IMR-90 (cell line): ENCODE results near the gene MLIP. TPM values are rescaled to one million over a fixed set of nuclear protein-coding genes. Genes with fewer than 3 reads are reported as not detected.
"Not testable (repeated sequence)": the region's sequence is repeated elsewhere in the genome, so short reads cannot be mapped to it uniquely, and the experiment has no call there.

Experiments used
- ATAC-seq: fragments of 200-7000 bp; cut with Tn5 transposase; 2 replicates; pipeline ENCODE4 v1.9.1; 2020; ENCODE audit warnings: low read depth, mild to moderate bottlenecking, moderate library complexity
- BruUV-seq: library from RNA; stranded (reverse); fragments of 400-500 nt; replicated peaks from 2 replicates; lab custom pipeline; 2021; lab: Mats Ljungman, UMichigan
- CTCF ChIA-PET: fragments of 300-600 bp; formaldehyde crosslinking; extraction: SDS; loops from one replicate; lab custom pipeline; 2021; ENCODE audit warnings: antibody characterized with exemption; lab: Yijun Ruan, JAX
- POLR2A ChIA-PET: fragments of 300-600 bp; sonication (Branson Sonifier 250); formaldehyde crosslinking; loops from one replicate; lab custom pipeline; 2022; ENCODE audit warnings: antibody characterized with exemption; ENCODE audit not compliant: unreplicated experiment; lab: Charles Lee
- DNase-seq: peaks from one replicate; pipeline ENCODE4 v3.0.0; 2013
- H2AFZ ChIP-seq: replicated peaks from 2 replicates; pipeline ENCODE3; 2013; ENCODE audit warnings: low read length, mild to moderate bottlenecking; ENCODE audit not compliant: poor library complexity
- H2AK5ac ChIP-seq: 2 replicates; pipeline ENCODE4 v1.6.1; 2013; ENCODE audit warnings: low read depth, low read length, inconsistent platforms
- H2AK9ac ChIP-seq: replicated peaks from 2 replicates; pipeline ENCODE3; 2013; ENCODE audit warnings: mild to moderate bottlenecking, low read depth, low read length, moderate library complexity; ENCODE audit not compliant: poor library complexity
- H2BK120ac ChIP-seq: 2 replicates; pipeline ENCODE4 v1.6.1; 2013; ENCODE audit warnings: low read depth, low read length, inconsistent platforms
- H2BK15ac ChIP-seq: 3 replicates; pipeline ENCODE4 v1.6.1; 2013; ENCODE audit warnings: low read depth, low read length, inconsistent platforms
- H2BK20ac ChIP-seq: 2 replicates; pipeline ENCODE4 v1.6.1; 2013; ENCODE audit warnings: low read depth, mild to moderate bottlenecking, inconsistent platforms, low read length, moderate library complexity
- H2BK5ac ChIP-seq: 2 replicates; pipeline ENCODE4 v1.6.1; 2013; ENCODE audit warnings: mild to moderate bottlenecking, low read depth, low read length, inconsistent platforms; ENCODE audit not compliant: poor library complexity, severe bottlenecking
- H3K14ac ChIP-seq: replicated peaks from 2 replicates; pipeline ENCODE4 v1.6.1; 2013; ENCODE audit warnings: low read depth, low read length, inconsistent platforms
- H3K18ac ChIP-seq: 2 replicates; pipeline ENCODE4 v1.6.1; 2013; ENCODE audit warnings: low read depth, low read length, control low read depth
- H3K23ac ChIP-seq: 2 replicates; pipeline ENCODE4 v1.6.1; 2013; ENCODE audit warnings: low read depth, low read length, inconsistent platforms
- H3K27ac ChIP-seq: 2 replicates; pipeline ENCODE4 v1.5.1; 2013; ENCODE audit warnings: mild to moderate bottlenecking, control low read depth, low read length; ENCODE audit not compliant: insufficient read depth
- H3K27me3 ChIP-seq: 2 replicates; pipeline ENCODE4 v1.6.1; 2013; ENCODE audit warnings: low read length; ENCODE audit not compliant: control insufficient read depth, insufficient read depth
- H3K36me3 ChIP-seq: 2 replicates; pipeline ENCODE4 v1.6.1; 2013; ENCODE audit warnings: low read length, mixed read lengths; ENCODE audit not compliant: control insufficient read depth, insufficient read depth
- H3K4ac ChIP-seq: 2 replicates; pipeline ENCODE4 v1.6.1; 2013; ENCODE audit warnings: low read depth, low read length, inconsistent platforms
- H3K4me1 ChIP-seq: 2 replicates; pipeline ENCODE4 v1.6.1; 2013; ENCODE audit warnings: low read length, mixed read lengths; ENCODE audit not compliant: control insufficient read depth, insufficient read depth
- H3K4me2 ChIP-seq: 2 replicates; pipeline ENCODE4 v1.6.1; 2013; ENCODE audit warnings: low read depth, mild to moderate bottlenecking, control low read depth, low read length, moderate library complexity
- H3K4me3 ChIP-seq: 2 replicates; pipeline ENCODE4 v1.5.1; 2013; ENCODE audit warnings: low read depth, mild to moderate bottlenecking, control low read depth, low read length, moderate library complexity; ENCODE audit not compliant: insufficient read depth
- H3K56ac ChIP-seq: 2 replicates; pipeline ENCODE4 v1.6.1; 2013; ENCODE audit warnings: low read length, inconsistent platforms; ENCODE audit not compliant: insufficient read depth; ENCODE audit errors: extremely low read depth
- H3K79me1 ChIP-seq, 2 experiments: 2 replicates each; pipeline ENCODE4 v1.6.1; 2013; ENCODE audit warnings: low read length in 2 of 2, inconsistent platforms in 1 of 2, low read depth in 1 of 2
- H3K9ac ChIP-seq: 2 replicates; pipeline ENCODE4 v1.6.1; 2013; ENCODE audit warnings: low read depth, low read length, control low read depth
- H3K9me1 ChIP-seq: 2 replicates; pipeline ENCODE4 v1.6.1; 2013; ENCODE audit warnings: low read length, inconsistent platforms; ENCODE audit not compliant: insufficient read depth
- H3K9me3 ChIP-seq: 2 replicates; pipeline ENCODE4 v1.6.1; 2013; ENCODE audit warnings: low read length; ENCODE audit not compliant: control insufficient read depth, insufficient read depth
- H4K20me1 ChIP-seq: 2 replicates; pipeline ENCODE4 v1.6.1; 2013; ENCODE audit warnings: low read length, inconsistent platforms; ENCODE audit not compliant: insufficient read depth
- H4K5ac ChIP-seq: 2 replicates; pipeline ENCODE4 v1.6.1; 2013; ENCODE audit warnings: mild to moderate bottlenecking, low read depth, low read length, control low read depth
- H4K8ac ChIP-seq, 2 experiments: 2 replicates each; pipeline ENCODE4 v1.6.1; 2013; ENCODE audit warnings: low read depth in 2 of 2, low read length in 2 of 2, control low read depth in 1 of 2, inconsistent platforms in 1 of 2
- H4K91ac ChIP-seq: 2 replicates; pipeline ENCODE4 v1.6.1; 2013; ENCODE audit warnings: low read depth, low read length, inconsistent platforms; ENCODE audit not compliant: insufficient read depth
- BHLHE40 ChIP-seq: fragments of 150-350 bp; IDR thresholded peaks from 2 replicates; pipeline ENCODE4 v1.6.1; 2016; ENCODE audit warnings: mild to moderate bottlenecking, low read depth, low read length
- NFE2L2 ChIP-seq: fragments of 150-350 bp; IDR thresholded peaks from 2 replicates; pipeline ENCODE4 v1.6.1; 2016; ENCODE audit warnings: low read depth, mild to moderate bottlenecking, low read length
- POLR2A ChIP-seq: IDR thresholded peaks from 2 replicates; pipeline ENCODE4 v1.6.1; 2012; ENCODE audit warnings: mild to moderate bottlenecking, low read depth, low read length
- RAD21 ChIP-seq: IDR thresholded peaks from 2 replicates; pipeline ENCODE4 v1.6.1; 2012; ENCODE audit warnings: low read length, improper control_type of control experiment
- RCOR1 ChIP-seq: IDR thresholded peaks from 2 replicates; pipeline ENCODE4 v1.6.1; 2012; ENCODE audit warnings: mild to moderate bottlenecking, low read length, improper control_type of control experiment; ENCODE audit not compliant: insufficient replicate concordance
- WGBS, 2 experiments: methylation state at CpG; one replicate each; pipeline versions ENCODE4 v1.1.5 to v1.1.7; 2013; ENCODE audit warnings: missing lambda C conversion rate in 2 of 2; ENCODE audit not compliant: insufficient read length in 1 of 2; ENCODE audit errors: extremely low coverage in 2 of 2; 5-methylcytosine and 5-hydroxymethylcytosine counted together
- dilution Hi-C: fragments of 300-500 bp; cut with HindIII; formaldehyde crosslinking; loops from one replicate; pipeline ENCODE4 v1.14.3; 2018; ENCODE audit warnings: low sequenced_read_pairs; ENCODE audit not compliant: unreplicated experiment
- in situ Hi-C: fragments of 300-500 bp; cut with MboI; formaldehyde crosslinking; loops from 3 replicates; pipeline ENCODE4 v1.14.3; 2019; ENCODE audit warnings: low sequenced_read_pairs, inconsistent platforms, mixed read lengths
- intact Hi-C: fragments of 100-400 bp; cut with micrococcal nuclease; formaldehyde crosslinking; loops from 2 replicates; pipeline ENCODE4 v1.10.0; 2022
- polyA plus RNA-seq, 3 experiments: library from polyadenylated mRNA; depleted of rRNA; stranded (reverse); fragments of >200 nt; gene quantifications; 2 replicates each; pipeline ENCODE4 v1.2.3, GENCODE V29; 2012; ENCODE audit warnings: low replicate concordance in 1 of 3
- total RNA-seq: library from RNA; depleted of rRNA; stranded (reverse); fragments of >200 nt; gene quantifications from 2 replicates; pipeline ENCODE4 v1.2.3, GENCODE V29; 2012

The MLIP gene
- total and polyA plus RNA-seq, 2 of the 4 experiments (the other 2 are of a cell fraction) = not detected

GRCh38 chr6:54248994-54249393 lies 137.8 kb downstream of the MLIP start:
- dilution Hi-C loops = no loop called here
- in situ Hi-C loops = no loop called here
- Histone ChIP-seq H3K4me2 (no peak overlapping the region), H3K14ac (no peak overlapping the region), H3K79me1 (no peaks in the 10 kb centered on the region), H3K23ac (no peak overlapping the region), H2BK20ac (no peak overlapping the region), H4K5ac (no peak overlapping the region), H3K9me3 (no peaks in the 10 kb centered on the region), H3K9me1 (no peaks in the 10 kb centered on the region), H2AK5ac (no peak overlapping the region), H2BK5ac (no peak overlapping the region), H2AFZ (no peak overlapping the region), H2AK9ac (no peak overlapping the region), H4K8ac (no peak overlapping the region), H4K20me1 (no peaks in the 10 kb centered on the region), H3K27me3 (no peaks in the 10 kb centered on the region), H4K91ac (no peak overlapping the region), H3K36me3 (no peaks in the 10 kb centered on the region), H3K4me3 (no peak overlapping the region), H3K56ac (no peak overlapping the region), H2BK15ac (no peak overlapping the region), H3K4ac (no peak overlapping the region), H3K4me1 (no peaks in the 10 kb centered on the region), H3K27ac (no peak overlapping the region), H3K9ac (no peak overlapping the region), H2BK120ac (no peak overlapping the region), H3K18ac (no peak overlapping the region)
- BruUV-seq = no TSS peak
- no CpG with 5 or more reads among the region's 1 CpG for WGBS, 2 experiments
- no peak for ATAC-seq
- POLR2A ChIA-PET = no interaction called here
- TF ChIP-seq NFE2L2 (no peak), RAD21 (no peak), BHLHE40 (no peak), POLR2A (no peak), RCOR1 (no peak)
- intact Hi-C loops = no loop called here
- CTCF ChIA-PET = interaction anchor here (1.2 kb wide), 1 partner anchor 263 kb away, joined by 3 read pairs; no protein-coding TSS in a partner anchor
- no peak for DNase-seq

DNA sequence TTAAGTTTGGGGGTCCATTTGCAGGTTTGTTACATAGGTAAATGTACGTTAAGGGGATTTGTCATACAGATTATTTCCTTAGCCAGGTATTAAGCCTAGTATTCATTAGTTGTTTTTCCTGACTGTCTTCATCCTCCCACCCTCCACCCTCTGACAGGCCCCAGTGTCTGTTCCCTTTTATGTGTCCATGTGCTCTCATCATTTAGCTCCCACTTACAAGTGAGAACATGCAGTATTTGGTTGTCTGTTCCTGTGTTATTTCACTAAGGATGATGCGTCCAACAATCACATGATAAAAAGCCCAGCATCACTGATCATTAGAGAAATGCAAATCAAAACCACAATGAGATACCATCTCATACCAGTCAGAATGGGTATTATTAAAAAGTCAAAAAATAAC lies 138.6 kb downstream of the MLIP start:
- H4K91ac ChIP-seq, H4K20me1 ChIP-seq, H3K4ac ChIP-seq, DNase-seq, ATAC-seq, H4K8ac ChIP-seq, H3K79me1 ChIP-seq, H3K14ac ChIP-seq, H2BK20ac ChIP-seq, H3K4me3 ChIP-seq, H3K23ac ChIP-seq, intact Hi-C loops, H3K9ac ChIP-seq, H3K9me1 ChIP-seq, H2BK5ac ChIP-seq, H3K56ac ChIP-seq, H2AK5ac ChIP-seq, H3K4me2 ChIP-seq, H2BK15ac ChIP-seq, H3K4me1 ChIP-seq, BruUV-seq, H2AK9ac ChIP-seq, H3K18ac ChIP-seq, H4K5ac ChIP-seq, H3K27me3 ChIP-seq, CTCF ChIA-PET, H2AFZ ChIP-seq, H3K27ac ChIP-seq, H3K36me3 ChIP-seq, dilution Hi-C loops, H3K9me3 ChIP-seq, H2BK120ac ChIP-seq: not testable (repeated sequence)
- in situ Hi-C loops = loop anchor here (25.0 kb wide), 1 partner anchor 812 kb away; no protein-coding TSS in a partner anchor
- POLR2A ChIA-PET = interaction anchor here (0.6 kb wide), 1 partner anchor 781 kb away, joined by 3 read pairs; no protein-coding TSS in a partner anchor
- 100% methylated on average over 1 of the region's 2 CpGs; no CpG with 5 or more reads in 1 of the 2 experiments for WGBS, 2 experiments
